Activated CD4-positive, alpha-beta T cell treated with anti-CD3 and anti-CD28 coated beads, Interleukin-2, amount 10 ng/mL, durations not matched to agents 7 days and 5 days (primary cell): ENCODE measurements around the gene AP1AR. TPM values are rescaled to one million over a fixed set of nuclear protein-coding genes. Genes with fewer than 3 reads are reported as not detected.

ENCODE experiments used
- CTCF ChIA-PET: fragments of 350-600 bp; sonication (Branson Sonifier 250); formaldehyde crosslinking; loops from one replicate; lab custom pipeline; 2021; ENCODE audit warnings: antibody characterized with exemption; lab: Charles Lee
- POLR2A ChIA-PET: fragments of 350-600 bp; sonication (Branson Sonifier 250); formaldehyde crosslinking; loops from one replicate; lab custom pipeline; 2021; ENCODE audit warnings: antibody characterized with exemption; lab: Charles Lee
- DNase-seq: peaks from one replicate; pipeline ENCODE4 v3.0.0-alpha.2; 2020
- H3K27ac Mint-ChIP-seq: one replicate; pipeline ENCODE4 v1.8.0; 2021; ENCODE audit warnings: mild to moderate bottlenecking, moderate library complexity, mixed read lengths
- H3K27me3 Mint-ChIP-seq: one replicate; pipeline ENCODE4 v1.8.0; 2021; ENCODE audit warnings: mixed read lengths
- H3K36me3 Mint-ChIP-seq: one replicate; pipeline ENCODE4 v1.8.0; 2021; ENCODE audit warnings: low read depth, mixed read lengths
- H3K4me1 Mint-ChIP-seq: one replicate; pipeline ENCODE4 v1.8.0; 2021; ENCODE audit warnings: mixed read lengths
- H3K4me3 Mint-ChIP-seq: one replicate; pipeline ENCODE4 v1.8.0; 2021; ENCODE audit warnings: mild to moderate bottlenecking, moderate library complexity, mixed read lengths
- H3K9me3 Mint-ChIP-seq: one replicate; pipeline ENCODE4 v1.8.0; 2021; ENCODE audit warnings: mixed read lengths
- total RNA-seq, 2 experiments: library from RNA; stranded (reverse); gene quantifications; one replicate each; pipeline ENCODE4 v1.2.3, GENCODE V29; 2021

AP1AR gene
- total RNA-seq, 2 experiments from 2014 or later, result 10.0 to 10.5 TPM

DNA sequence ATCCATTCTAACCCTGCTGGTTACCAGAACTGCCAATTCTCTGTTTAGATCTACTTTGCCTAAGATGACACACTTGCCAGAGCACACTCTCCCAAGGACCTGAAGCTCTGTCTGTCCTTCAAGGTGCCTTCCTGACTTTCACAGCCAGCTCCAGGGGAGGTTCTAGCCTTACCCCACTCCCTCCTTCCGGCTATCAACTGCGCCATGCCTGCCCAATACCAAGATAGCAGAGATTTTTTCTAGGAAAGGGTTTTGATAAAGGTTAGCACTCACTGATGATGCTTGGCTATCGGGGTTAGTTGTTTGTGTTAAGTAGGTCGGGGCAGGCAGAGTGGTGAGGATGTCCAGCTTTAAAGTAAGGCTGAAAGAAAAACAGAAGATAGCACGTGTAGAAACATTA, 79.9 kb downstream of the AP1AR start:
- Mint-ChIP-seq H3K36me3 (peaks cover 23% of the 10 kb centered on the region), H3K27ac (no peak overlapping the region), H3K4me1 (peaks cover 29% of the 10 kb centered on the region), H3K4me3 (no peak overlapping the region), H3K9me3 (no peaks in the 10 kb centered on the region), H3K27me3 (no peaks in the 10 kb centered on the region)
- POLR2A ChIA-PET, result no interaction called here
- CTCF ChIA-PET, result interaction anchor here (0.5 to 1.0 kb wide), 3 partner anchors 16 to 1028 kb away, joined by 3 to 5 read pairs (median 3); no protein-coding TSS in a partner anchor
- DNase-seq, result no peak

DNA sequence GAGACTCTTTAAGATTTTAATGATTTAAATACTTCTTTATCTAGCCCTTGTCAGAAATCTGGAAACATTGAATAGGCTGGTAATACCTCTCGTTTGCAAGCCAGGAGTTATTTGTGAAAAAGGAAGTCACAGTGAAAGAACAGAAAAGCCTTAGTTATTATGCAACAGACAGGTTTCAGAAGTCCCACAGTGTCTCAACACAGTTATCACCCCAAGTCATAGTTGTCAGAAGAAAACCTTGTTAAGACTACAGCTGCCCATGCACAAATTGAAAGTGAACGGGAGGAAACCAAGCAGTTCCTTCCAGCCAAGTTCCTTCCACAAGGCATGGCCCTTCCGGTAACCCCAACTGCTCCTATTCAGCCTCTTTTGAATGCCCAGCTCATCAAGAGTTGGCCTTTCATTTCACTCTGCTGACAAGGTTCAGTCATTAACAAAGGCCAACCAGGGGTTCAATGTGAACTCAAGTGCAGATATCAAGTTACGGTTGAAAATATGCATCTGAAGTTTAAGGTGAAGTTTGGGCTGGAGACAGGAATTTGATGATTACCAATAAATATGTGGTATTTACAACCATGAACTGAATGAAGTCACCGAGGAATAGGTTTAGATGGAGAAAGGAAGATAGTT, 81.1 kb downstream of the AP1AR start:
- DNase-seq, result no peak
- Mint-ChIP-seq H3K4me3 (no peak overlapping the region), H3K27ac (no peak overlapping the region), H3K27me3 (no peaks in the 10 kb centered on the region), H3K36me3 (peaks cover 21% of the 10 kb centered on the region), H3K9me3 (no peaks in the 10 kb centered on the region), H3K4me1 (peaks cover 23% of the 10 kb centered on the region)
- ChIA-PET POLR2A (no interaction called here), CTCF (interaction anchor here (0.5 to 0.6 kb wide), 2 partner anchors 172 to 244 kb away, joined by 4 to 5 read pairs; no protein-coding TSS in a partner anchor)

DNA sequence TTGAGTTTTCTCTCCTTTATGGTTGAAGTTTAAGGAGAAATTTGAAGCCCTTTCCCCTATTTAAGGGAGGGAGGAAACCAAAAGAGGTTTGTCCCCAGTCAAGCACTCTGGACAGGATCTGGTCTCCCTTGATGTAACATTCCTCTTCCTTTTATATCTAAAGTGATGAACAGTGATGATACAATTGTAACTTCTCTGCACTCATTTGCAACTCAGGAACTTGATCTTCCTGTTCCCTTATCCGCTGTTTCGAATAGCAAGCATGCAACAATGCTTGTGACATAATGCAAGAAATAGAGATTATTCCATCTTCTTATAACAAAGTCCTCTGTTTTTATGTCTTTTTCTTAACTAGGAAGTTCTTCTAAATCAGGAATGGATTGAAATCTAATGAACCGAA, 83.9 kb downstream of the AP1AR start:
- Mint-ChIP-seq H3K27ac (no peak overlapping the region), H3K9me3 (no peaks in the 10 kb centered on the region), H3K4me1 (peaks cover 10% of the 10 kb centered on the region), H3K4me3 (no peak overlapping the region), H3K27me3 (no peaks in the 10 kb centered on the region), H3K36me3 (peaks cover 20% of the 10 kb centered on the region)
- no peak for DNase-seq
- ChIA-PET CTCF (no interaction called here), POLR2A (no interaction called here)

DNA sequence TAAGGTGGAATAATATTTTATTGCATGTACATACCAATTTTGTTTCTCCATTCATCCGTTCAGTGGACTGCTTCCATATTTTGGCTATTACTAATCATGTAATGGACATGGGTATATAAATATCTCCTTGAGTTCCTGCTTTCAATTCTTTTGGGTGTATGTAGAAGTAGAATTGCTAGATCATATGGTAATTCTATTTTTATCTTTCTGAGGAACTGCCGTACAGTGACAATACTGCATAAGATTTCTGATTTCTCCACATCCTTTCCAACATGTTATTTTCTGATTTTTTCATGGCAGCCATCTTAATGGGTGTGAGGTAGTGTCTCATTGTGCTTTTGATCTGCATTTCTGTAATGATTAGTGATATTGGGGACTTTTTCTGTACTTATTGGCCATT, 84.8 kb downstream of the AP1AR start:
- Mint-ChIP-seq H3K4me1 (peaks cover 14% of the 10 kb centered on the region), H3K4me3 (no peak overlapping the region), H3K36me3 (peaks cover 20% of the 10 kb centered on the region), H3K27ac (no peak overlapping the region), H3K27me3 (no peaks in the 10 kb centered on the region), H3K9me3 (no peaks in the 10 kb centered on the region)
- DNase-seq, result no peak
- ChIA-PET CTCF (no interaction called here), POLR2A (no interaction called here)

DNA sequence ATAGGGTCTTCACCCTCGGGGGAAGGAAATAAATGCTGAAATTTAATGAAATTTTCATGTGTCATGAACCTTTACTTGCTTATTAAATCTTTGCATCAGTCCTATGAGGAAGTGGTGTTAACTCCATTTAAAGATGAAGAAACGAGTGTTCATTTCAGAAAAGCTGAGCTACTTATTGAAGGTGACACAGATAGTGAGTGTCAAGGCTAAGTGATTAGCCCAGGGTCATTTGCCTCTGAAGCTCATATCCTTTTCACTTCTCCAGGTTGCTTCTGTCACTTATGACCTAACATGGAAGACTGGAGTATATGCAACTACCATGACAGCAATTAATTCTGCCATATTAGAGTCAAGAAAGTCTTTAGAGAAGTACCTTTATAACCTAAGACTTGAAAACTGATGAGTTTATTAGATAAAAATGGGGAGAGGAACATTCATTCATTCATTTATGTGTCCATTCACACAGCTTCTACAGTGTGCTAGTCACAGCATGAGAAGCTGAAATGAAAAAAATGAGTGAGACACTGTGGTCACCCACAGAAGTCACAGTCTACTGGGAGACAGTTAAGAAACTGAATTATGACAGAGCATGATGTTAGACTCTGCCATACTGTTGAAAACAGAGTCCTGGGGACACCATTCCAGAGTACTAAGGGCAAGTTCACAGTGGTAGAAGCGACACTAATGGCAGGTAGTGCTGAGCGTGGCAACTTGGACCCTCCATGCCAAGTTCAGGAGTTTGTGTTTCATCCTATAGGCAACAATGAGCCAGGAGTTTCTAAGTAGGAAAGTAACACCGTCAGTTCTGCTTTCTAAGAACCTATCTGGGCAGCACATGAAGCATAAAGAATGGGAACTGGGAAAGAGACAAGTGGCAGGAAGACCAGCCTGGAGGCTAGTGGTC, 86.9 kb downstream of the AP1AR start:
- Mint-ChIP-seq H3K36me3 (peaks cover 20% of the 10 kb centered on the region), H3K27ac (no peak overlapping the region), H3K9me3 (no peaks in the 10 kb centered on the region), H3K27me3 (no peaks in the 10 kb centered on the region), H3K4me3 (no peak overlapping the region), H3K4me1 (peaks cover 21% of the 10 kb centered on the region)
- DNase-seq, result no peak
- ChIA-PET POLR2A (interaction anchor here (0.7 to 0.8 kb wide), 2 partner anchors 32 to 1558 kb away, joined by 3 read pairs; partner anchors contain the start of gene TIFA), CTCF (no interaction called here)

Other genes starting within 250 kb of the AP1AR start
- 1 to 10 TPM; 1.2 to 1.5 TPM for gene FAM241A, start 86.3 kb upstream of the AP1AR start, total RNA-seq
- 10 to 100 TPM; 27.0 to 29.4 TPM for gene TIFA, start 54.1 kb downstream of the AP1AR start, total RNA-seq
- 10 to 100 TPM; 17.3 to 18.3 TPM for gene ALPK1, start 65.6 kb downstream of the AP1AR start, total RNA-seq